GM23248 (cell line): ENCODE results near the gene EGFR.

Experiments used
- EZH2 ChIP-seq: fragments of 200-600 bp; sonication (generic); IDR thresholded peaks from 2 replicates; pipeline ENCODE4 v1.6.1; 2018; ENCODE audit warnings: antibody characterized with exemption, mild to moderate bottlenecking; ENCODE audit not compliant: insufficient read depth, poor library complexity, severe bottlenecking
- EZH2phosphoT487 ChIP-seq: fragments of 200-600 bp; sonication (generic); IDR thresholded peaks from 2 replicates; pipeline ENCODE4 v1.6.1; 2018; ENCODE audit warnings: antibody characterized with exemption, moderate library complexity, mild to moderate bottlenecking, low read depth; ENCODE audit not compliant: insufficient read depth

GRCh38 chr7:55178292-55178862, 159.6 kb downstream of the EGFR start:
- TF ChIP-seq EZH2, result no peak
- TF ChIP-seq EZH2phosphoT487, result no peak
